NB4 (cell line): ENCODE results near the gene STXBP4.

ENCODE experiments used
- POLR2A ChIP-seq: IDR thresholded peaks from 2 replicates; pipeline ENCODE4 v1.6.1; 2011; ENCODE audit warnings: mild to moderate bottlenecking; ENCODE audit not compliant: insufficient read length; ENCODE audit errors: extremely low read depth
- TF ChIP-seq, protein P1 (sequence below): IDR thresholded peaks from one replicate; pipeline ENCODE4 v1.5.1; 2012; ENCODE audit warnings: low read depth, low read length

DNA sequence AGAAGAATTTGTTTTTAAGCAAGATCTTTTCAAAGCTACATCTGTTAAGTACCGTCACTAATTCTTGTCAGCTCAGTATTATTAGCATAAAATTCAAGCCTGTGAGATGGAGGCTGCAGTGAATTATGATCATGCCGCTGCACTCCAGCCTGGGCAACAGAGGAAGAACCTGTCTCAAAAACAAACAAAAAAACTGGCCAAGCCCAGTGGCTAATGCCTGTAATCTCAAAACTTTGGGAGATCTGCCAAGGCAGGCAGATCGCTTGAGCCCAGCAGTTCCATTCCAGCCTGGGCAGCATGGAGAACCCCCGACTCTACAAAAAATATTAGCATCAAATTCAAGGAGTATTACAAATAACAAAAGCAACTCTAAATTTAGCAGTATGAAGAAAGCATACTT lies 88.0 kb downstream of the STXBP4 start:
- TF ChIP-seq POLR2A: no peak
- TF ChIP-seq, protein P1, sequence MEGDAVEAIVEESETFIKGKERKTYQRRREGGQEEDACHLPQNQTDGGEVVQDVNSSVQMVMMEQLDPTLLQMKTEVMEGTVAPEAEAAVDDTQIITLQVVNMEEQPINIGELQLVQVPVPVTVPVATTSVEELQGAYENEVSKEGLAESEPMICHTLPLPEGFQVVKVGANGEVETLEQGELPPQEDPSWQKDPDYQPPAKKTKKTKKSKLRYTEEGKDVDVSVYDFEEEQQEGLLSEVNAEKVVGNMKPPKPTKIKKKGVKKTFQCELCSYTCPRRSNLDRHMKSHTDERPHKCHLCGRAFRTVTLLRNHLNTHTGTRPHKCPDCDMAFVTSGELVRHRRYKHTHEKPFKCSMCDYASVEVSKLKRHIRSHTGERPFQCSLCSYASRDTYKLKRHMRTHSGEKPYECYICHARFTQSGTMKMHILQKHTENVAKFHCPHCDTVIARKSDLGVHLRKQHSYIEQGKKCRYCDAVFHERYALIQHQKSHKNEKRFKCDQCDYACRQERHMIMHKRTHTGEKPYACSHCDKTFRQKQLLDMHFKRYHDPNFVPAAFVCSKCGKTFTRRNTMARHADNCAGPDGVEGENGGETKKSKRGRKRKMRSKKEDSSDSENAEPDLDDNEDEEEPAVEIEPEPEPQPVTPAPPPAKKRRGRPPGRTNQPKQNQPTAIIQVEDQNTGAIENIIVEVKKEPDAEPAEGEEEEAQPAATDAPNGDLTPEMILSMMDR: no peak
